DOHH2 (cell line): ENCODE results near the gene TAF4.

Experiments
- EZH2phosphoT487 ChIP-seq: fragments of 200-600 bp; sonication (generic); IDR thresholded peaks from 2 replicates; pipeline ENCODE4 v1.6.1; 2017; ENCODE audit warnings: borderline replicate concordance, mild to moderate bottlenecking, antibody characterized with exemption, low read length, moderate library complexity, mixed read lengths
- TF ChIP-seq, protein P1 (sequence below): fragments of 200-600 bp; sonication (generic); IDR thresholded peaks from one replicate; pipeline ENCODE4 v1.5.1; 2014; ENCODE audit warnings: antibody characterized with exemption, mild to moderate bottlenecking, low read depth, low read length; ENCODE audit not compliant: poor library complexity, severe bottlenecking

DNA sequence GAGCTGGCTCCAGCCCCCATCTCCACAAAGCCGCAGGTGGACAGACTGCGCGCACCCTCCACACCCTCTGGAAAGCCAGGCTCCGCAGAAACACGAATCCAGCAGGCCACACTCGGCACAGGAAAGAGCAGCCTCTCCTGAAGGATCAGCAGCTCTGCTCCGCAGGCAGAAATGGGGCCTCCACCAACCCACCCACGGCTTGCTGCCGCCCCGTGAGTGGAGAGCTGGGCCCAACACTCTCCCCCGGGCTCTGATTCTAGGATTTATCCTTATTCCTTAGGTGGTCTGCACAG is 39.2 kb downstream of the TAF4 start:
- TF ChIP-seq, protein P1, sequence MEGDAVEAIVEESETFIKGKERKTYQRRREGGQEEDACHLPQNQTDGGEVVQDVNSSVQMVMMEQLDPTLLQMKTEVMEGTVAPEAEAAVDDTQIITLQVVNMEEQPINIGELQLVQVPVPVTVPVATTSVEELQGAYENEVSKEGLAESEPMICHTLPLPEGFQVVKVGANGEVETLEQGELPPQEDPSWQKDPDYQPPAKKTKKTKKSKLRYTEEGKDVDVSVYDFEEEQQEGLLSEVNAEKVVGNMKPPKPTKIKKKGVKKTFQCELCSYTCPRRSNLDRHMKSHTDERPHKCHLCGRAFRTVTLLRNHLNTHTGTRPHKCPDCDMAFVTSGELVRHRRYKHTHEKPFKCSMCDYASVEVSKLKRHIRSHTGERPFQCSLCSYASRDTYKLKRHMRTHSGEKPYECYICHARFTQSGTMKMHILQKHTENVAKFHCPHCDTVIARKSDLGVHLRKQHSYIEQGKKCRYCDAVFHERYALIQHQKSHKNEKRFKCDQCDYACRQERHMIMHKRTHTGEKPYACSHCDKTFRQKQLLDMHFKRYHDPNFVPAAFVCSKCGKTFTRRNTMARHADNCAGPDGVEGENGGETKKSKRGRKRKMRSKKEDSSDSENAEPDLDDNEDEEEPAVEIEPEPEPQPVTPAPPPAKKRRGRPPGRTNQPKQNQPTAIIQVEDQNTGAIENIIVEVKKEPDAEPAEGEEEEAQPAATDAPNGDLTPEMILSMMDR: no peak
- TF ChIP-seq EZH2phosphoT487: no peak
